Mesendoderm (in vitro differentiated cells): ENCODE measurements around the gene TEX52.
A peak's percentile ranks its signal among the peaks of the same experiment; 100 is the strongest.
"Not testable (repeated sequence)": the region's sequence is repeated elsewhere in the genome, so short reads cannot be mapped to it uniquely, and the experiment has no call there.

Source experiments
- DNase-seq: peaks from one replicate; pipeline ENCODE4 v3.0.0; 2013
- H2AK5ac ChIP-seq: 2 replicates; pipeline ENCODE4 v1.6.1; 2013; ENCODE audit warnings: low read length, inconsistent platforms
- H2BK120ac ChIP-seq: 2 replicates; pipeline ENCODE4 v1.6.1; 2013; ENCODE audit warnings: low read depth, mild to moderate bottlenecking, low read length, moderate library complexity, mixed read lengths
- H2BK15ac ChIP-seq: replicated peaks from 2 replicates; pipeline ENCODE4 v1.6.1; 2013; ENCODE audit warnings: low read depth, mild to moderate bottlenecking, moderate library complexity
- H2BK5ac ChIP-seq: 2 replicates; pipeline ENCODE4 v1.6.1; 2013; ENCODE audit warnings: low read length, inconsistent platforms
- H3K18ac ChIP-seq: 2 replicates; pipeline ENCODE4 v1.6.1; 2013; ENCODE audit warnings: mild to moderate bottlenecking, low read length, mixed read lengths
- H3K23ac ChIP-seq: one replicate; pipeline ENCODE4 v1.6.1; 2013; ENCODE audit warnings: low read length
- H3K27ac ChIP-seq: 2 replicates; pipeline ENCODE4 v1.5.1; 2013; ENCODE audit warnings: low read depth, mild to moderate bottlenecking, inconsistent platforms, low read length, moderate library complexity
- H3K27me3 ChIP-seq: 2 replicates; pipeline ENCODE4 v1.6.1; 2013; ENCODE audit warnings: low read length, control low read depth, mild to moderate bottlenecking, inconsistent platforms; ENCODE audit not compliant: insufficient read depth, poor library complexity
- H3K36me3 ChIP-seq: 2 replicates; pipeline ENCODE4 v1.6.1; 2013; ENCODE audit warnings: low read length, inconsistent platforms; ENCODE audit not compliant: control insufficient read depth, insufficient read depth
- H3K4ac ChIP-seq: one replicate; pipeline ENCODE4 v1.6.1; 2013; ENCODE audit warnings: low read depth, mild to moderate bottlenecking, low read length, moderate library complexity
- H3K4me1 ChIP-seq: 2 replicates; pipeline ENCODE4 v1.6.1; 2013; ENCODE audit warnings: low read depth, low read length, inconsistent platforms; ENCODE audit not compliant: control insufficient read depth
- H3K4me2 ChIP-seq: 2 replicates; pipeline ENCODE4 v1.6.1; 2013; ENCODE audit warnings: low read length
- H3K4me3 ChIP-seq: 2 replicates; pipeline ENCODE4 v1.5.1; 2013; ENCODE audit warnings: mild to moderate bottlenecking, low read length
- H3K56ac ChIP-seq: one replicate; pipeline ENCODE4 v1.6.1; 2013; ENCODE audit warnings: low read length
- H3K79me1 ChIP-seq: 2 replicates; pipeline ENCODE4 v1.6.1; 2013; ENCODE audit warnings: low read length, inconsistent platforms
- H3K79me2 ChIP-seq: 2 replicates; pipeline ENCODE4 v1.6.1; 2013; ENCODE audit warnings: mild to moderate bottlenecking, low read length; ENCODE audit not compliant: control insufficient read depth, insufficient read depth
- H3K9ac ChIP-seq: 2 replicates; pipeline ENCODE4 v1.6.1; 2013; ENCODE audit warnings: low read length, inconsistent platforms
- H4K5ac ChIP-seq: one replicate; pipeline ENCODE4 v1.6.1; 2013; ENCODE audit warnings: low read length
- H4K8ac ChIP-seq: one replicate; pipeline ENCODE4 v1.6.1; 2013; ENCODE audit warnings: low read depth, mild to moderate bottlenecking, control low read depth, low read length, moderate library complexity
- WGBS: extraction: QIAGEN DNeasy Blood & Tissue Kit; methylation state at CpG from one replicate; pipeline ENCODE4 v1.1.7; 2013; ENCODE audit warnings: low lambda C conversion rate, missing lambda C conversion rate; ENCODE audit not compliant: insufficient coverage; ENCODE audit errors: extremely low coverage; 5-methylcytosine and 5-hydroxymethylcytosine counted together

TEX52 gene

GRCh38 chr12:2877047-2877952, 20.5 kb upstream of the TEX52 start, which contains the start of the genes FOXM1 and RHNO1:
TSS of gene FOXM1 (minus strand) at chr12:2877174. CDS start at chr12:2874478, 2,696 bp downstream.
TSS of gene RHNO1 (plus strand) at chr12:2877223. CDS start at chr12:2885367, 8,144 bp downstream.
- peak within 1 kb of the TSS; percentile 80 for H2BK5ac ChIP-seq
- no peak within 1 kb of the TSS for H2BK15ac ChIP-seq
- peak within 1 kb of the TSS; percentile 82 for H2AK5ac ChIP-seq
- peak within 1 kb of the TSS; percentile 15 for H3K23ac ChIP-seq
- peaks cover 6% of the 10 kb centered on the region for H3K36me3 ChIP-seq
- no peaks in the 10 kb centered on the region for H3K27me3 ChIP-seq
- peak within 1 kb of the TSS; percentile 93 for H3K18ac ChIP-seq
- peaks cover 22% of the 10 kb centered on the region for H3K79me1 ChIP-seq
- H4K5ac ChIP-seq = no peak within 1 kb of the TSS
- H3K4me1 ChIP-seq = peaks cover 2% of the 10 kb centered on the region
- H4K8ac ChIP-seq = no peak within 1 kb of the TSS
- peak within 1 kb of the TSS; percentile 97 for H3K4me2 ChIP-seq
- peak within 1 kb of the TSS; percentile 91 for H3K4me3 ChIP-seq
- H3K4ac ChIP-seq = peak within 1 kb of the TSS; percentile 65
- DNase-seq = peak; percentile 94
- peak within 1 kb of the TSS; percentile 97 for H3K9ac ChIP-seq
- peak within 1 kb of the TSS; percentile 91 for H3K27ac ChIP-seq
- peaks cover 37% of the 10 kb centered on the region for H3K79me2 ChIP-seq
- peak within 1 kb of the TSS; percentile 32 for H2BK120ac ChIP-seq
- peak within 1 kb of the TSS; percentile 99 for H3K56ac ChIP-seq
- WGBS = no CpG with 5 or more reads among the region's 70 CpGs

GRCh38 chr12:2876431-2877046, 19.7 kb upstream of the TEX52 start:
- Histone ChIP-seq H3K18ac (peak overlapping the region; percentile 77), H3K4me3 (peak overlapping the region; percentile 84), H2BK5ac (peak overlapping the region; percentile 12), H2BK120ac (peak overlapping the region; percentile 32), H3K9ac (peak overlapping the region; percentile 97), H3K36me3 (peaks cover 8% of the 10 kb centered on the region), H3K27me3 (no peaks in the 10 kb centered on the region), H2AK5ac (no peak overlapping the region), H3K4me2 (peak overlapping the region; percentile 97), H3K79me2 (peaks cover 37% of the 10 kb centered on the region), H4K5ac (no peak overlapping the region), H3K4ac (peak overlapping the region; percentile 60), H3K27ac (peak overlapping the region; percentile 33), H3K23ac (no peak overlapping the region), H3K4me1 (peaks cover 2% of the 10 kb centered on the region), H3K79me1 (peaks cover 23% of the 10 kb centered on the region), H3K56ac (peak overlapping the region; percentile 98), H2BK15ac (no peak overlapping the region), H4K8ac (no peak overlapping the region)
- peak; percentile 73 for DNase-seq
- WGBS = no CpG with 5 or more reads among the region's 38 CpGs

GRCh38 chr12:2868986-2869632, 12.3 kb upstream of the TEX52 start:
- not testable (repeated sequence) for H3K4me3 ChIP-seq, H3K27ac ChIP-seq, H3K27me3 ChIP-seq, H3K4me2 ChIP-seq, H3K79me2 ChIP-seq, H2BK15ac ChIP-seq, H3K23ac ChIP-seq, H3K79me1 ChIP-seq, H2BK120ac ChIP-seq, H3K4me1 ChIP-seq, DNase-seq, H2AK5ac ChIP-seq, H3K4ac ChIP-seq, H3K9ac ChIP-seq, H4K8ac ChIP-seq, H4K5ac ChIP-seq, H3K18ac ChIP-seq, H2BK5ac ChIP-seq, H3K56ac ChIP-seq
- no CpG with 5 or more reads among the region's 9 CpGs for WGBS
- peaks cover 32% of the 10 kb centered on the region for H3K36me3 ChIP-seq

GRCh38 chr12:2864198-2864597, 7.4 kb upstream of the TEX52 start:
- no peak overlapping the region for H3K4me3 ChIP-seq
- no peak overlapping the region for H4K8ac ChIP-seq
- no peak overlapping the region for H3K23ac ChIP-seq
- H3K79me1 ChIP-seq = no peaks in the 10 kb centered on the region
- H3K4me2 ChIP-seq = no peak overlapping the region
- H3K27ac ChIP-seq = no peak overlapping the region
- H3K36me3 ChIP-seq = peaks cover 31% of the 10 kb centered on the region
- WGBS = no CpG with 5 or more reads among the region's 9 CpGs
- no peak overlapping the region for H3K9ac ChIP-seq
- no peaks in the 10 kb centered on the region for H3K27me3 ChIP-seq
- no peak overlapping the region for H4K5ac ChIP-seq
- H3K79me2 ChIP-seq = no peaks in the 10 kb centered on the region
- no peak overlapping the region for H3K18ac ChIP-seq
- no peak overlapping the region for H2BK120ac ChIP-seq
- no peak overlapping the region for H2BK15ac ChIP-seq
- no peak overlapping the region for H2AK5ac ChIP-seq
- no peak overlapping the region for H3K4ac ChIP-seq
- DNase-seq = no peak
- H3K56ac ChIP-seq = no peak overlapping the region
- H3K4me1 ChIP-seq = no peaks in the 10 kb centered on the region
- no peak overlapping the region for H2BK5ac ChIP-seq

- not testable (repeated sequence) for H3K4me1 ChIP-seq, H3K4ac ChIP-seq, H2AK5ac ChIP-seq, H3K23ac ChIP-seq, H2BK5ac ChIP-seq, H3K18ac ChIP-seq, H3K27me3 ChIP-seq, H3K9ac ChIP-seq, H3K79me2 ChIP-seq, H2BK15ac ChIP-seq, H3K79me1 ChIP-seq, H3K56ac ChIP-seq, DNase-seq, H3K4me2 ChIP-seq, H4K8ac ChIP-seq, H3K4me3 ChIP-seq, H4K5ac ChIP-seq, H3K27ac ChIP-seq, H2BK120ac ChIP-seq
- peaks cover 33% of the 10 kb centered on the region for H3K36me3 ChIP-seq
- WGBS = no CpG with 5 or more reads among the region's 7 CpGs
Measured at GRCh38 chr12:2863402-2863801, 6.6 kb upstream of the TEX52 start.
